ENCODE measurements around the gene PEF1. TPM values are rescaled to one million over a fixed set of nuclear protein-coding genes. Genes with fewer than 3 reads are reported as not detected.

PEF1 gene
- total and polyA plus RNA-seq, 2 of the 8 experiments (the other 6 are each of a cell fraction or from before 2014, with no cell fraction given) = 35.2 to 69.2 TPM

DNA sequence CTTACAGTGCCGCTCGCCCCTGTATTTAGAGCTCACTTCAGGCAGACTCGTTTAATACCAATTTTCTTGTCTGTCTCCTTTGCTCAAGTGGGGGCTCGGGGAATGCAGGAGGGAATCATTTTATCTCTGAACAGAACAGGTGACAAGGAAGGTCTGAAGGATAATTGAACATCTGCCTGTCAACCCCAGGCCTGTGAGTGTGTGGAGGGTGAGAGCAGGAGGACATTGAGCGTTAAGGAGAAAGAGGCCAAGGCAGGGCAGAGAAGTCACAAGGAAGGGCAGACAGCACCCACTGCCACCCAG is 9.7 kb upstream of the PEF1 start:
- POLR2A ChIA-PET (ENCODE audit: partially characterized antibody) = interaction anchor here (1.6 to 2.5 kb wide), 2 partner anchors 10 to 36 kb away, joined by 5 to 7 read pairs; partner anchors contain the start of gene PEF1
- Histone ChIP-seq H4K8ac (ENCODE audit: extremely low read depth, insufficient read depth, low read length) (no peak overlapping the region), H3K9me3 (ENCODE audit: insufficient read depth in 2 of 2, low read depth in 1 of 2, low read length in 1 of 2) (no peaks in the 10 kb centered on the region), H2BK5ac (ENCODE audit: low read depth, low read length) (no peak overlapping the region), H3K18ac (ENCODE audit: extremely low read depth, low read length) (no peak overlapping the region), H3K27me3 (replicated peaks in 1 of 4; ENCODE audit: control insufficient read depth in 3 of 4, extremely low read depth in 1 of 4, insufficient read depth in 3 of 4, low read length in 3 of 4) (no peaks in the 10 kb centered on the region), H2AK5ac (ENCODE audit: low read depth, low read length) (no peak overlapping the region), H2BK20ac (ENCODE audit: low read length) (no peak overlapping the region), H2BK12ac (ENCODE audit: low read depth, low read length) (no peak overlapping the region), H3K4ac (replicated peaks; ENCODE audit: insufficient read length, low read depth, low read length) (no peak overlapping the region), H3K14ac (ENCODE audit: insufficient read length) (no peak overlapping the region), H4K91ac (replicated peaks; ENCODE audit: insufficient read length, low read length) (no peak overlapping the region), H3K4me3 (ENCODE audit: extremely low read depth in 1 of 4, insufficient read depth in 2 of 4, low read depth in 3 of 4, low read length in 4 of 4) (no peak overlapping the region), H3K23me2 (ENCODE audit: low read depth, low read length) (no peaks in the 10 kb centered on the region), H2AFZ (ENCODE audit: low read length) (no peak overlapping the region), H4K20me1 (replicated peaks in 1 of 2; ENCODE audit: control insufficient read depth in 1 of 2, insufficient read depth in 2 of 2, low read length in 2 of 2) (peaks cover 2% of the 10 kb centered on the region in 2 experiments), H3K4me2 (ENCODE audit: insufficient read depth in 1 of 2, low read depth in 2 of 2, low read length in 2 of 2) (no peak overlapping the region), H3K56ac (replicated peaks; ENCODE audit: insufficient read length, low read depth, low read length) (no peak overlapping the region), H3K4me1 (replicated peaks in 1 of 4; ENCODE audit: control insufficient read depth in 3 of 4, insufficient read depth in 4 of 4, low read length in 3 of 4) (no peaks in the 10 kb centered on the region), H3K27ac (ENCODE audit: low read depth, low read length) (no peak overlapping the region), H3K79me2 (ENCODE audit: control insufficient read depth in 1 of 2, insufficient read depth in 2 of 2, low read length in 2 of 2) (no peaks in the 10 kb centered on the region), H4K5ac (ENCODE audit: insufficient read length, low read depth, low read length) (no peak overlapping the region), H3K36me3 (ENCODE audit: control insufficient read depth in 2 of 4, insufficient read depth in 4 of 4, low read length in 3 of 4) (no peaks in the 10 kb centered on the region; a peak in 1 of 8 replicates), H2BK15ac (ENCODE audit: low read length) (no peak overlapping the region), H3K79me1 (ENCODE audit: low read depth, low read length) (no peaks in the 10 kb centered on the region), H3K23ac (ENCODE audit: insufficient read length) (no peak overlapping the region), H3K9ac (replicated peaks in 1 of 4; ENCODE audit: extremely low read depth in 1 of 4, low read depth in 3 of 4, low read length in 3 of 4) (no peak overlapping the region), H2BK120ac (replicated peaks; ENCODE audit: low read depth, low read length) (no peak overlapping the region)
- no peak for FAIRE-seq
- CTCF ChIA-PET (ENCODE audit: partially characterized antibody) = interaction anchor here (1.7 to 6.7 kb wide), 3 partner anchors 9 to 135 kb away, joined by 4 to 52 read pairs (median 10); no protein-coding TSS in a partner anchor
- WGBS, 2 experiments (ENCODE audit: extremely low coverage in 1 of 2, insufficient coverage in 1 of 2, insufficient read length in 1 of 2, insufficient replicate concordance in 2 of 2, low coverage in 1 of 2, low lambda C conversion rate in 2 of 2, missing lambda C conversion rate in 1 of 2) = 91% methylated on average over 5 of the region's 5 CpGs; no CpG with 5 or more reads in 1 of the 2 experiments
- no peak for DNase-seq (ENCODE audit: low read depth in 1 of 2, low spot score in 2 of 2)
- TF ChIP-seq KDM4A (IDR thresholded peaks at IDR 0.05; ENCODE audit: low read depth, low read length, severe bottlenecking) (no peak), PHF8 (conservative IDR thresholded peaks at IDR 0.05; ENCODE audit: low read depth, low read length) (no peak), SRF (IDR thresholded peaks at IDR 0.05; ENCODE audit: low read depth, low read length) (no peak), POLR2AphosphoS5 (IDR thresholded peaks at IDR 0.05; ENCODE audit: low read depth, low read length) (no peak), SP4 (IDR thresholded peaks at IDR 0.05; ENCODE audit: low read length) (no peak), FOSL1 (IDR thresholded peaks at IDR 0.05; ENCODE audit: insufficient read depth, low read depth, low read length) (no peak), SAP30 (IDR thresholded peaks at IDR 0.05; ENCODE audit: insufficient read depth, insufficient replicate concordance, low read length) (no peak), KDM1A (IDR thresholded peaks at IDR 0.05; ENCODE audit: borderline replicate concordance, low read length) (no peak), RFX5 (IDR thresholded peaks at IDR 0.05; ENCODE audit: borderline replicate concordance, low read depth, low read length) (no peak), KDM5A (IDR thresholded peaks at IDR 0.05; ENCODE audit: low read length) (no peak), EZH2 (IDR thresholded peaks at IDR 0.05; ENCODE audit: low read depth, low read length, severe bottlenecking) (no peak)
- TF ChIP-seq, protein P1, sequence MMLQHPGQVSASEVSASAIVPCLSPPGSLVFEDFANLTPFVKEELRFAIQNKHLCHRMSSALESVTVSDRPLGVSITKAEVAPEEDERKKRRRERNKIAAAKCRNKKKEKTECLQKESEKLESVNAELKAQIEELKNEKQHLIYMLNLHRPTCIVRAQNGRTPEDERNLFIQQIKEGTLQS (IDR thresholded peaks at IDR 0.05; ENCODE audit: insufficient read depth, low read depth, low read length) = no peak
- TF ChIP-seq, protein P2, sequence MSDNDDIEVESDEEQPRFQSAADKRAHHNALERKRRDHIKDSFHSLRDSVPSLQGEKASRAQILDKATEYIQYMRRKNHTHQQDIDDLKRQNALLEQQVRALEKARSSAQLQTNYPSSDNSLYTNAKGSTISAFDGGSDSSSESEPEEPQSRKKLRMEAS (IDR thresholded peaks at IDR 0.05) = no peak
